Measurements from ENCODE around the gene NAV3.
A peak's percentile ranks its signal among the peaks of the same experiment; 100 is the strongest.

The NAV3 gene

DNA sequence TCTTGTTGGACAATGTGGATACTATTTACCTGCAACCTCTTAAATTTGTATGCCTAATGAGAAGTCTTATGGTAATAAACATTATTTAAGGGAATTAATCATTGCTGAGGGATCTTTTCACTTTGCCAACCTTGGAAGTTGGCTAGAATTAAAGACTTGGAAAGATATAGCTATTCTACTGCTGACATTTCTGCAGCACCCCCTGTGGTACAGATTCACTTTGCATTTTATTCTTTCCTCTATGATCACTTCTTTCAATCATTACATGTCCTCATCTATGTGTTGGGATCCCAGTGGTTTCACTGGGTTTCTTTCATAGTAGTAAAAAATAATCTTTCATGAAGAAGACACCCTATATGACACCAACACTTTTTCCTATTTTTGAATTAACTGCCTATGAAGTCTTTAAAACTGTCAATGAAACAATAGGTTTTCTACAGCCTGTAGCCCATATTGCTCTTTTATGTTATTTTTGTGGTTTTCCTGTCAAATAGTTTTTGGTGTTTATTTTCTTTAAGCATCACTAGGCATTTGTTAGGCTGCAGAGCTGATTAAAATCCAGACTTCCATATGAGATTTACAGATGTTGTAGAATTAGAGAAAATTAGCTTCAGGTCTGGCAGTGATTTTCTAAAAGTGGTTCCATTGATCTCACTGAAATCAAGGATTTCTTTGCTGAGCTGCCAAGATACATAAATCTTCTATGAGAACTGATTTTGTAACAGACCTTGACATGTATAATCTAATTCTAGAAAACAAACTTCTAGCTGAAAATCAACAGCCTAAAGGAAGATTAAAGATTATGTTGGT lies 256.1 kb downstream of the NAV3 start:
- Histone ChIP-seq H3F3A (ENCODE audit: insufficient read depth, low read length) (no peaks in the 10 kb centered on the region), H3K79me2 (ENCODE audit: low read length) (no peaks in the 10 kb centered on the region), H3K36me3 (replicated peaks; ENCODE audit: insufficient read depth, low read length) (no peaks in the 10 kb centered on the region), H3K9me2 (replicated peaks; ENCODE audit: insufficient read depth, low read length) (no peaks in the 10 kb centered on the region), H3K4me3 (ENCODE audit: low read length) (no peak overlapping the region), H3K4me1 (ENCODE audit: low read length) (peaks cover 5% of the 10 kb centered on the region; the same call in 1 of the 2 replicates), H4K20me1 (ENCODE audit: insufficient read depth, low read length) (no peaks in the 10 kb centered on the region), H2AFZ (ENCODE audit: low read length) (no peak overlapping the region), H3K27ac (ENCODE audit: low read length) (no peak overlapping the region), H3K27me3 (replicated peaks; ENCODE audit: insufficient read depth, low read length) (no peaks in the 10 kb centered on the region), H3K9me3 (replicated peaks; ENCODE audit: insufficient read depth, low read length) (no peaks in the 10 kb centered on the region), H3K4me2 (ENCODE audit: low read depth, low read length) (no peak overlapping the region), H3K9ac (ENCODE audit: low read length) (no peak overlapping the region)
- DNase-seq = no peak
- TF ChIP-seq EZH2phosphoT487 (IDR thresholded peaks at IDR 0.05; ENCODE audit: low read length) = no peak
- TF ChIP-seq, protein P1, sequence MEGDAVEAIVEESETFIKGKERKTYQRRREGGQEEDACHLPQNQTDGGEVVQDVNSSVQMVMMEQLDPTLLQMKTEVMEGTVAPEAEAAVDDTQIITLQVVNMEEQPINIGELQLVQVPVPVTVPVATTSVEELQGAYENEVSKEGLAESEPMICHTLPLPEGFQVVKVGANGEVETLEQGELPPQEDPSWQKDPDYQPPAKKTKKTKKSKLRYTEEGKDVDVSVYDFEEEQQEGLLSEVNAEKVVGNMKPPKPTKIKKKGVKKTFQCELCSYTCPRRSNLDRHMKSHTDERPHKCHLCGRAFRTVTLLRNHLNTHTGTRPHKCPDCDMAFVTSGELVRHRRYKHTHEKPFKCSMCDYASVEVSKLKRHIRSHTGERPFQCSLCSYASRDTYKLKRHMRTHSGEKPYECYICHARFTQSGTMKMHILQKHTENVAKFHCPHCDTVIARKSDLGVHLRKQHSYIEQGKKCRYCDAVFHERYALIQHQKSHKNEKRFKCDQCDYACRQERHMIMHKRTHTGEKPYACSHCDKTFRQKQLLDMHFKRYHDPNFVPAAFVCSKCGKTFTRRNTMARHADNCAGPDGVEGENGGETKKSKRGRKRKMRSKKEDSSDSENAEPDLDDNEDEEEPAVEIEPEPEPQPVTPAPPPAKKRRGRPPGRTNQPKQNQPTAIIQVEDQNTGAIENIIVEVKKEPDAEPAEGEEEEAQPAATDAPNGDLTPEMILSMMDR (IDR thresholded peaks at IDR 0.05; ENCODE audit: low read length) = peak; percentile 18
- TF ChIP-seq EZH2 (optimal IDR thresholded peaks at IDR 0.05; ENCODE audit: low read depth, low read length) = no peak

DNA sequence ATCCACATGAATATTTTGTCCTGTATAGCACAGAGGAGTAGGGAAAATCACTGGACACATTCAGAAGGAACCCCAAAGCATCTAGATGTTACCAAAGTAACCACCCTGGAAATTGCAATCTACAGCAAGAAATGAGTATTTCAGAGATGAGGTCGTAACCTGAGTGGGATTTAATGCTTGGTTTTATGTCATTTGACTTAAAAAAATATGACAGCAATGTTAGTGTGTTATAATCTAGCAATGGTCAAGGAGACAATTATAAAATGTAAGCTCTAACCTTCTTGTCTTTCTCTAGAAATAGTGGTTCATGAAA lies 256.6 kb downstream of the NAV3 start:
- no peak for DNase-seq
- Histone ChIP-seq H3K36me3 (replicated peaks; ENCODE audit: insufficient read depth, low read length) (no peaks in the 10 kb centered on the region), H3K79me2 (ENCODE audit: low read length) (no peaks in the 10 kb centered on the region), H3F3A (ENCODE audit: insufficient read depth, low read length) (no peaks in the 10 kb centered on the region), H3K9ac (ENCODE audit: low read length) (no peak overlapping the region), H4K20me1 (ENCODE audit: insufficient read depth, low read length) (no peaks in the 10 kb centered on the region), H3K9me2 (replicated peaks; ENCODE audit: insufficient read depth, low read length) (no peaks in the 10 kb centered on the region), H3K9me3 (replicated peaks; ENCODE audit: insufficient read depth, low read length) (no peaks in the 10 kb centered on the region), H3K4me1 (ENCODE audit: low read length) (peaks cover 5% of the 10 kb centered on the region; the same call in 1 of the 2 replicates), H3K4me3 (ENCODE audit: low read length) (no peak overlapping the region), H3K27me3 (replicated peaks; ENCODE audit: insufficient read depth, low read length) (no peaks in the 10 kb centered on the region), H3K27ac (ENCODE audit: low read length) (no peak overlapping the region), H2AFZ (ENCODE audit: low read length) (no peak overlapping the region), H3K4me2 (ENCODE audit: low read depth, low read length) (no peak overlapping the region)
- TF ChIP-seq EZH2 (optimal IDR thresholded peaks at IDR 0.05; ENCODE audit: low read depth, low read length) = no peak
- TF ChIP-seq, protein P1 (IDR thresholded peaks at IDR 0.05; ENCODE audit: low read length) = no peak
- no peak for TF ChIP-seq EZH2phosphoT487 (IDR thresholded peaks at IDR 0.05; ENCODE audit: low read length)

DNA sequence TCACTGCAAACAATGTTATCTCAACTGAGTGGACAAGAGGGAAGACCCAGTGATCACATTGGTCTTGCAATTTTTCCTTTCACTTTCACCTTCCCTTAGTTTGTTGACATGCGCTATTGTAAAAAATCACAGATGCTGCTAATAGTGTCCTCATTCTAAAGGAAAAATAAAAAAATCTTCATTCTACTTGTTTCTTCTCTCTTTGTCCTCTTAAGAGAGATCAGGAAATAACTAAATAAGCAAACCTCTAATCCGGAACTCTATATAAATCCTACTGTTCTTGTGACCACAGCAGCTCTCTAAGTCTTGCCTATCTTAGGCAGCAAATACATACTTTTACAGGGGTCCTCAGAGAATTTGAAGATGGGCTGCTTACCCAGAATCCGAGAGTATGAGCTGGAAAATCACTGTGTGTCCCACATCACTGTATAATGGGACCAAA lies 257.7 kb downstream of the NAV3 start:
- H3K36me3 ChIP-seq (replicated peaks; ENCODE audit: insufficient read depth, low read length) = no peaks in the 10 kb centered on the region
- H3K79me2 ChIP-seq (ENCODE audit: low read length) = no peaks in the 10 kb centered on the region
- peak overlapping the region; percentile 99 for H2AFZ ChIP-seq (ENCODE audit: low read length)
- peak; percentile 53 for DNase-seq
- no peak for TF ChIP-seq EZH2 (optimal IDR thresholded peaks at IDR 0.05; ENCODE audit: low read depth, low read length)
- TF ChIP-seq EZH2phosphoT487 (IDR thresholded peaks at IDR 0.05; ENCODE audit: low read length) = no peak
- TF ChIP-seq, protein P1 (IDR thresholded peaks at IDR 0.05; ENCODE audit: low read length) = no peak
- peak overlapping the region; percentile 41; the same call in 1 of the 2 replicates for H3K9ac ChIP-seq (ENCODE audit: low read length)
- no peaks in the 10 kb centered on the region for H3K27me3 ChIP-seq (replicated peaks; ENCODE audit: insufficient read depth, low read length)
- peaks cover 5% of the 10 kb centered on the region; the same call in 1 of the 2 replicates for H3K4me1 ChIP-seq (ENCODE audit: low read length)
- no peaks in the 10 kb centered on the region for H4K20me1 ChIP-seq (ENCODE audit: insufficient read depth, low read length)
- peak overlapping the region; percentile 93 for H3K4me2 ChIP-seq (ENCODE audit: low read depth, low read length)
- H3F3A ChIP-seq (ENCODE audit: insufficient read depth, low read length) = no peaks in the 10 kb centered on the region
- H3K4me3 ChIP-seq (ENCODE audit: low read length) = peak overlapping the region; percentile 59
- peak overlapping the region; percentile 15; the same call in 1 of the 2 replicates for H3K27ac ChIP-seq (ENCODE audit: low read length)
- no peaks in the 10 kb centered on the region for H3K9me2 ChIP-seq (replicated peaks; ENCODE audit: insufficient read depth, low read length)
- H3K9me3 ChIP-seq (replicated peaks; ENCODE audit: insufficient read depth, low read length) = no peaks in the 10 kb centered on the region
